ENCODE measurements around the gene ANKRD63.

DNA sequence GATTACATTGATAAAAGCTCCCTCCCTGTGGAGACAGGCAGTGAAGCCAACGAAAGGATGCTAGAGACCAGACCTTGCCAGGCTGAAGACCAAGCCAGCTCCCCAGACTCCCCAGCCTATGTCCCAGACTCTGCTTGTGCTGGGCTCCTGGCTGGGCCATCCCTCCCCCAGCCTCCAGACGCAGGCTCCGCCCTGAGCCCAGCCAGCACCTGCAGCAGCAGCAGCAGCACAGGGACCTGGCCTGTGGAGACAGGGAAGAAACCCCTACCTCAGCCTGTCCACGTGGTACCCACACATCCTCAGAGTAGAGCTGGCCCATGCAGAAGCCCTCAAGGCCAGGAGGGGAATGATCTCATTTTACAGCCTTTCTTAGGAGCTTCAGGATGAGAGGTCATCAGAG lies 13.3 kb downstream of the ANKRD63 start:
- TF ChIP-seq, protein P1, sequence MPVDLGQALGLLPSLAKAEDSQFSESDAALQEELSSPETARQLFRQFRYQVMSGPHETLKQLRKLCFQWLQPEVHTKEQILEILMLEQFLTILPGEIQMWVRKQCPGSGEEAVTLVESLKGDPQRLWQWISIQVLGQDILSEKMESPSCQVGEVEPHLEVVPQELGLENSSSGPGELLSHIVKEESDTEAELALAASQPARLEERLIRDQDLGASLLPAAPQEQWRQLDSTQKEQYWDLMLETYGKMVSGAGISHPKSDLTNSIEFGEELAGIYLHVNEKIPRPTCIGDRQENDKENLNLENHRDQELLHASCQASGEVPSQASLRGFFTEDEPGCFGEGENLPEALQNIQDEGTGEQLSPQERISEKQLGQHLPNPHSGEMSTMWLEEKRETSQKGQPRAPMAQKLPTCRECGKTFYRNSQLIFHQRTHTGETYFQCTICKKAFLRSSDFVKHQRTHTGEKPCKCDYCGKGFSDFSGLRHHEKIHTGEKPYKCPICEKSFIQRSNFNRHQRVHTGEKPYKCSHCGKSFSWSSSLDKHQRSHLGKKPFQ (CRISPR knock-in tag; IDR thresholded peaks at IDR 0.05; ENCODE audit: insufficient replicate concordance): no peak
- no peak for TF ChIP-seq GATA4 (IDR thresholded peaks at IDR 0.05; ENCODE audit: borderline replicate concordance, low read depth)
- TF ChIP-seq, protein P2, sequence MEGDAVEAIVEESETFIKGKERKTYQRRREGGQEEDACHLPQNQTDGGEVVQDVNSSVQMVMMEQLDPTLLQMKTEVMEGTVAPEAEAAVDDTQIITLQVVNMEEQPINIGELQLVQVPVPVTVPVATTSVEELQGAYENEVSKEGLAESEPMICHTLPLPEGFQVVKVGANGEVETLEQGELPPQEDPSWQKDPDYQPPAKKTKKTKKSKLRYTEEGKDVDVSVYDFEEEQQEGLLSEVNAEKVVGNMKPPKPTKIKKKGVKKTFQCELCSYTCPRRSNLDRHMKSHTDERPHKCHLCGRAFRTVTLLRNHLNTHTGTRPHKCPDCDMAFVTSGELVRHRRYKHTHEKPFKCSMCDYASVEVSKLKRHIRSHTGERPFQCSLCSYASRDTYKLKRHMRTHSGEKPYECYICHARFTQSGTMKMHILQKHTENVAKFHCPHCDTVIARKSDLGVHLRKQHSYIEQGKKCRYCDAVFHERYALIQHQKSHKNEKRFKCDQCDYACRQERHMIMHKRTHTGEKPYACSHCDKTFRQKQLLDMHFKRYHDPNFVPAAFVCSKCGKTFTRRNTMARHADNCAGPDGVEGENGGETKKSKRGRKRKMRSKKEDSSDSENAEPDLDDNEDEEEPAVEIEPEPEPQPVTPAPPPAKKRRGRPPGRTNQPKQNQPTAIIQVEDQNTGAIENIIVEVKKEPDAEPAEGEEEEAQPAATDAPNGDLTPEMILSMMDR (CRISPR knock-in tag; IDR thresholded peaks at IDR 0.05): no peak
